Esophagus (tissue), 2 donors: ENCODE measurements around the gene ESR1. TPM values are rescaled to one million over a fixed set of nuclear protein-coding genes. Genes with fewer than 3 reads are reported as not detected.

Experiments
- H3K27ac ChIP-seq, 2 donors: one replicate each; pipeline ENCODE4 v1.5.1; 2013; ENCODE audit warnings: low read depth in 2 of 2, mild to moderate bottlenecking in 2 of 2, inconsistent platforms in 1 of 2, low read length in 1 of 2, moderate library complexity in 1 of 2
- H3K27me3 ChIP-seq, 2 donors: one replicate each; pipeline ENCODE4 v1.6.1; 2013; ENCODE audit warnings: low read length in 2 of 2, control low read depth in 1 of 2, mild to moderate bottlenecking in 1 of 2; ENCODE audit not compliant: insufficient read depth in 2 of 2, control insufficient read depth in 1 of 2
- H3K36me3 ChIP-seq, 2 donors: one replicate each; pipeline ENCODE4 v1.6.1; 2013; ENCODE audit warnings: low read length in 1 of 2; ENCODE audit not compliant: control insufficient read depth in 2 of 2, insufficient read depth in 2 of 2
- H3K4me1 ChIP-seq, 2 donors: one replicate each; pipeline ENCODE4 v1.6.1; 2013; ENCODE audit warnings: low read length in 1 of 2; ENCODE audit not compliant: control insufficient read depth in 2 of 2, insufficient read depth in 2 of 2
- H3K4me3 ChIP-seq, 2 donors: one replicate each; pipeline ENCODE4 v1.5.1; 2013; ENCODE audit warnings: low read length in 2 of 2, mild to moderate bottlenecking in 2 of 2, low read depth in 1 of 2, moderate library complexity in 1 of 2
- H3K9me3 ChIP-seq, 2 donors: one replicate each; pipeline ENCODE4 v1.6.1; 2013; ENCODE audit warnings: mild to moderate bottlenecking in 2 of 2, low read depth in 1 of 2, low read length in 1 of 2, moderate library complexity in 1 of 2; ENCODE audit not compliant: control insufficient read depth in 2 of 2, insufficient read depth in 1 of 2
- whole genome bisulfite sequencing, 2 donors: extraction: QIAGEN DNeasy Blood & Tissue Kit; methylation state at CpG; one replicate each; pipeline ENCODE4 v1.1.7; 2013; 5-methylcytosine and 5-hydroxymethylcytosine counted together
- polyA plus RNA-seq, 2 donors: library from polyadenylated mRNA; stranded (reverse); fragments of 200-250 nt; gene quantifications; one replicate each; pipeline ENCODE4 v1.2.3, GENCODE V29; 2013
- donor health status: healthy with polysubstance abuse.
- donor health status: Bipolar disorder and iron deficiency.

ESR1 gene
- polyA plus RNA-seq, 2 donors = 0.05 to 0.14 TPM

- no peaks in the 10 kb centered on the region for H3K36me3 ChIP-seq
- WGBS, 2 donors = 89% methylated on average over 4 of the region's 4 CpGs
- no peak overlapping the region for H3K27ac ChIP-seq
- no peak overlapping the region for H3K4me3 ChIP-seq
- no peaks in the 10 kb centered on the region for H3K27me3 ChIP-seq
- no peaks in the 10 kb centered on the region for H3K9me3 ChIP-seq
- H3K4me1 ChIP-seq = no peaks in the 10 kb centered on the region
These were observed 365.8 kb downstream of the ESR1 start for GRCh38 chr6:152173321-152173720.

- H3K27ac ChIP-seq = no peak overlapping the region
- H3K27me3 ChIP-seq = no peaks in the 10 kb centered on the region
- no peaks in the 10 kb centered on the region for H3K4me1 ChIP-seq
- H3K9me3 ChIP-seq = no peaks in the 10 kb centered on the region
- H3K36me3 ChIP-seq = no peaks in the 10 kb centered on the region
- WGBS, 2 donors = 63 to 73% methylated on average over 2 of the region's 2 CpGs
- H3K4me3 ChIP-seq = no peak overlapping the region
These were observed 366.5 kb downstream of the ESR1 start for GRCh38 chr6:152173957-152174356.

- Histone ChIP-seq H3K27ac (no peak overlapping the region), H3K9me3 (no peaks in the 10 kb centered on the region), H3K4me3 (no peak overlapping the region), H3K36me3 (no peaks in the 10 kb centered on the region), H3K27me3 (no peaks in the 10 kb centered on the region), H3K4me1 (no peaks in the 10 kb centered on the region)
- WGBS, 2 donors = 76 to 81% methylated on average over 4 of the region's 4 CpGs
These were observed 368.8 kb downstream of the ESR1 start for GRCh38 chr6:152176268-152176667.
